ENCODE measurements around the gene BMPR1B. TPM values are rescaled to one million over a fixed set of nuclear protein-coding genes. Genes with fewer than 3 reads are reported as not detected.
"Not testable (repeated sequence)": the region's sequence is repeated elsewhere in the genome, so short reads cannot be mapped to it uniquely, and the experiment has no call there.

BMPR1B gene
- total RNA-seq, 1 donor from 2014 or later: 5.3 TPM

GRCh38 chr4:95038791-95039190 lies 281.0 kb downstream of the BMPR1B start:
- no peak for DNase-seq (ENCODE audit: low spot score)

- no peak for DNase-seq (ENCODE audit: low spot score)
Observed at GRCh38 chr4:95044324-95044837, 286.6 kb downstream of the BMPR1B start.

GRCh38 chr4:95045429-95045828 lies 287.7 kb downstream of the BMPR1B start:
- DNase-seq (ENCODE audit: low spot score): no peak

- no peak for DNase-seq (ENCODE audit: low spot score)
Observed at GRCh38 chr4:95048296-95048695, 290.5 kb downstream of the BMPR1B start.

- DNase-seq (ENCODE audit: low spot score): no peak
Observed at GRCh38 chr4:95049551-95050233, 291.9 kb downstream of the BMPR1B start.

- no peak for DNase-seq (ENCODE audit: low spot score)
Observed at GRCh38 chr4:95050980-95051701, 293.4 kb downstream of the BMPR1B start.

- no peak for DNase-seq (ENCODE audit: low spot score)
Observed at GRCh38 chr4:95051702-95052020, 293.9 kb downstream of the BMPR1B start.

GRCh38 chr4:95058991-95059390 lies 301.2 kb downstream of the BMPR1B start:
- DNase-seq (ENCODE audit: low spot score): no peak

- DNase-seq (ENCODE audit: low spot score): no peak
Observed at GRCh38 chr4:95059663-95060062, 301.9 kb downstream of the BMPR1B start.

GRCh38 chr4:95061220-95061619 lies 303.5 kb downstream of the BMPR1B start:
- no peak for DNase-seq (ENCODE audit: low spot score)

- not testable (repeated sequence) for DNase-seq (ENCODE audit: low spot score)
Observed at GRCh38 chr4:95061801-95062200, 304.0 kb downstream of the BMPR1B start.

- no peak for DNase-seq (ENCODE audit: low spot score)
Observed at GRCh38 chr4:95066050-95066449, 308.3 kb downstream of the BMPR1B start.

- no peak for DNase-seq (ENCODE audit: low spot score)
Observed at GRCh38 chr4:95068401-95068800, 310.6 kb downstream of the BMPR1B start.

GRCh38 chr4:95068818-95069478 lies 311.2 kb downstream of the BMPR1B start:
- DNase-seq (ENCODE audit: low spot score): no peak

GRCh38 chr4:95071851-95072250 lies 314.1 kb downstream of the BMPR1B start:
- DNase-seq (ENCODE audit: low spot score): no peak

GRCh38 chr4:95073646-95074045 lies 315.9 kb downstream of the BMPR1B start:
- no peak for DNase-seq (ENCODE audit: low spot score)

- no peak for DNase-seq (ENCODE audit: low spot score)
Observed at GRCh38 chr4:95077864-95078263, 320.1 kb downstream of the BMPR1B start.

GRCh38 chr4:95080969-95081368 lies 323.2 kb downstream of the BMPR1B start:
- no peak for DNase-seq (ENCODE audit: low spot score)

GRCh38 chr4:95084584-95084983 lies 326.8 kb downstream of the BMPR1B start:
- DNase-seq (ENCODE audit: low spot score): no peak

GRCh38 chr4:95085124-95085833 lies 327.5 kb downstream of the BMPR1B start:
- no peak for DNase-seq (ENCODE audit: low spot score)

- no peak for DNase-seq (ENCODE audit: low spot score)
Observed at GRCh38 chr4:95086551-95086950, 328.8 kb downstream of the BMPR1B start.
